SJCRH30 (cell line): ENCODE measurements around the gene RPL35. TPM values are rescaled to one million over a fixed set of nuclear protein-coding genes. Genes with fewer than 3 reads are reported as not detected.

Experiments used
- DNase-seq, 2 experiments: peaks; one replicate each; pipeline ENCODE4 v3.0.0-alpha.2; 2015 to 2020
- H3K27ac ChIP-seq: fragments of 250-450 bp; sonication (Bioruptor Pico); 2 replicates; pipeline ENCODE4 v1.5.1; 2020; ENCODE audit warnings: mild to moderate bottlenecking, moderate library complexity
- H3K27me3 ChIP-seq: fragments of 250-450 bp; sonication (Bioruptor Pico); 2 replicates; pipeline ENCODE4 v1.5.1; 2020; ENCODE audit warnings: mild to moderate bottlenecking, moderate library complexity
- H3K36me3 ChIP-seq: fragments of 250-450 bp; sonication (Bioruptor Pico); 2 replicates; pipeline ENCODE4 v1.5.1; 2020; ENCODE audit warnings: mild to moderate bottlenecking, moderate library complexity
- H3K4me1 ChIP-seq: fragments of 250-450 bp; sonication (Bioruptor Pico); 2 replicates; pipeline ENCODE4 v1.5.1; 2020; ENCODE audit warnings: mild to moderate bottlenecking, moderate library complexity
- H3K4me3 ChIP-seq: fragments of 250-450 bp; sonication (Bioruptor Pico); 2 replicates; pipeline ENCODE4 v1.5.1; 2020; ENCODE audit warnings: mild to moderate bottlenecking, moderate library complexity
- H3K9me3 ChIP-seq: fragments of 250-450 bp; sonication (Bioruptor Pico); replicated peaks from 2 replicates; pipeline ENCODE4 v1.5.1; 2020; ENCODE audit warnings: mild to moderate bottlenecking, moderate library complexity
- total RNA-seq: library from RNA; depleted of rRNA; stranded (reverse); fragments of >200 nt; shearing (Covaris generic); gene quantifications from 2 replicates; pipeline ENCODE4 v1.2.3, GENCODE V29; 2014

The RPL35 gene
- total RNA-seq, 1 experiment from 2014 or later = 3,495 TPM

- no peaks in the 10 kb centered on the region for H3K9me3 ChIP-seq
- no peaks in the 10 kb centered on the region for H3K27me3 ChIP-seq
- H3K4me1 ChIP-seq = no peaks in the 10 kb centered on the region
- H3K4me3 ChIP-seq = no peak overlapping the region
- DNase-seq = no peak
- H3K27ac ChIP-seq = no peak overlapping the region
- peaks cover 15% of the 10 kb centered on the region for H3K36me3 ChIP-seq
Observed at GRCh38 chr9:124882231-124882630, 20.5 kb upstream of the RPL35 start.

GRCh38 chr9:124881138-124881743 is 19.5 kb upstream of the RPL35 start:
- Histone ChIP-seq H3K4me3 (no peak overlapping the region), H3K4me1 (no peaks in the 10 kb centered on the region), H3K36me3 (peaks cover 25% of the 10 kb centered on the region), H3K27me3 (no peaks in the 10 kb centered on the region), H3K27ac (no peak overlapping the region), H3K9me3 (no peaks in the 10 kb centered on the region)
- DNase-seq = no peak

- DNase-seq = no peak
- H3K27ac ChIP-seq = no peak overlapping the region
- no peaks in the 10 kb centered on the region for H3K27me3 ChIP-seq
- no peak overlapping the region for H3K4me3 ChIP-seq
- H3K36me3 ChIP-seq = peaks cover 33% of the 10 kb centered on the region
- no peaks in the 10 kb centered on the region for H3K4me1 ChIP-seq
- no peaks in the 10 kb centered on the region for H3K9me3 ChIP-seq
Observed at GRCh38 chr9:124880501-124880900, 18.7 kb upstream of the RPL35 start.

- Histone ChIP-seq H3K27me3 (no peaks in the 10 kb centered on the region), H3K4me3 (no peak overlapping the region), H3K36me3 (peaks cover 45% of the 10 kb centered on the region), H3K9me3 (no peaks in the 10 kb centered on the region), H3K27ac (no peak overlapping the region), H3K4me1 (no peaks in the 10 kb centered on the region)
- peak in 1 of 2 experiments; percentile 22 for DNase-seq
Observed at GRCh38 chr9:124879226-124879625, 17.5 kb upstream of the RPL35 start.

GRCh38 chr9:124878518-124878917 is 16.8 kb upstream of the RPL35 start:
- Histone ChIP-seq H3K27ac (no peak overlapping the region), H3K36me3 (peaks cover 51% of the 10 kb centered on the region), H3K4me1 (no peaks in the 10 kb centered on the region), H3K4me3 (no peak overlapping the region), H3K9me3 (no peaks in the 10 kb centered on the region), H3K27me3 (no peaks in the 10 kb centered on the region)
- no peak for DNase-seq

GRCh38 chr9:124878021-124878420 is 16.3 kb upstream of the RPL35 start:
- Histone ChIP-seq H3K36me3 (peaks cover 52% of the 10 kb centered on the region), H3K27ac (no peak overlapping the region), H3K9me3 (no peaks in the 10 kb centered on the region), H3K27me3 (no peaks in the 10 kb centered on the region), H3K4me3 (no peak overlapping the region), H3K4me1 (no peaks in the 10 kb centered on the region)
- DNase-seq = no peak

- H3K9me3 ChIP-seq = no peaks in the 10 kb centered on the region
- DNase-seq = no peak
- no peak overlapping the region for H3K27ac ChIP-seq
- H3K36me3 ChIP-seq = peaks cover 55% of the 10 kb centered on the region
- H3K27me3 ChIP-seq = no peaks in the 10 kb centered on the region
- no peak overlapping the region for H3K4me3 ChIP-seq
- no peaks in the 10 kb centered on the region for H3K4me1 ChIP-seq
Observed at GRCh38 chr9:124877021-124877782, 15.4 kb upstream of the RPL35 start.

GRCh38 chr9:124875501-124875900 is 13.7 kb upstream of the RPL35 start:
- H3K36me3 ChIP-seq = peaks cover 60% of the 10 kb centered on the region
- no peak overlapping the region for H3K4me3 ChIP-seq
- no peak for DNase-seq
- no peaks in the 10 kb centered on the region for H3K27me3 ChIP-seq
- no peaks in the 10 kb centered on the region for H3K9me3 ChIP-seq
- peaks cover 2% of the 10 kb centered on the region for H3K4me1 ChIP-seq
- H3K27ac ChIP-seq = no peak overlapping the region

- H3K36me3 ChIP-seq = peaks cover 56% of the 10 kb centered on the region
- H3K4me3 ChIP-seq = no peak overlapping the region
- no peaks in the 10 kb centered on the region for H3K9me3 ChIP-seq
- no peak overlapping the region for H3K27ac ChIP-seq
- DNase-seq = no peak
- H3K4me1 ChIP-seq = peaks cover 5% of the 10 kb centered on the region
- H3K27me3 ChIP-seq = no peaks in the 10 kb centered on the region
Observed at GRCh38 chr9:124873664-124874063, 11.9 kb upstream of the RPL35 start.

- H3K9me3 ChIP-seq = no peaks in the 10 kb centered on the region
- H3K27me3 ChIP-seq = no peaks in the 10 kb centered on the region
- peaks cover 34% of the 10 kb centered on the region for H3K36me3 ChIP-seq
- H3K4me1 ChIP-seq = peaks cover 5% of the 10 kb centered on the region
- H3K27ac ChIP-seq = no peak overlapping the region
- DNase-seq = no peak
- no peak overlapping the region for H3K4me3 ChIP-seq
Observed at GRCh38 chr9:124871156-124871561, 9.4 kb upstream of the RPL35 start.

- Histone ChIP-seq H3K27ac (no peak overlapping the region), H3K4me3 (no peak overlapping the region; the same call in 1 of the 2 replicates), H3K36me3 (peaks cover 30% of the 10 kb centered on the region), H3K27me3 (no peaks in the 10 kb centered on the region), H3K9me3 (no peaks in the 10 kb centered on the region), H3K4me1 (peaks cover 5% of the 10 kb centered on the region)
- DNase-seq = no peak
Observed at GRCh38 chr9:124870723-124871122, 9.0 kb upstream of the RPL35 start.

- DNase-seq = peak in 1 of 2 experiments; percentile 28
- no peaks in the 10 kb centered on the region for H3K9me3 ChIP-seq
- H3K4me1 ChIP-seq = peaks cover 5% of the 10 kb centered on the region
- peak overlapping the region; percentile 83 for H3K4me3 ChIP-seq
- H3K27me3 ChIP-seq = no peaks in the 10 kb centered on the region
- peak overlapping the region; percentile 74; the same call in 1 of the 2 replicates for H3K27ac ChIP-seq
- peaks cover 23% of the 10 kb centered on the region for H3K36me3 ChIP-seq
Observed at GRCh38 chr9:124869986-124870560, 8.3 kb upstream of the RPL35 start.

- peak; percentile 47 to 53 for DNase-seq
- Histone ChIP-seq H3K9me3 (no peaks in the 10 kb centered on the region), H3K36me3 (peaks cover 18% of the 10 kb centered on the region), H3K4me1 (peaks cover 5% of the 10 kb centered on the region), H3K4me3 (peak overlapping the region; percentile 83), H3K27me3 (no peaks in the 10 kb centered on the region), H3K27ac (peak overlapping the region; percentile 74)
Observed at GRCh38 chr9:124869466-124869985, 7.8 kb upstream of the RPL35 start.

- Histone ChIP-seq H3K27ac (peak overlapping the region; percentile 74), H3K4me1 (peaks cover 5% of the 10 kb centered on the region), H3K9me3 (no peaks in the 10 kb centered on the region), H3K4me3 (peak overlapping the region; percentile 83), H3K27me3 (no peaks in the 10 kb centered on the region), H3K36me3 (peaks cover 12% of the 10 kb centered on the region)
- DNase-seq = peak; percentile 89 to 90
Observed at GRCh38 chr9:124868511-124869465, 7.0 kb upstream of the RPL35 start.
